ENCODE data around the gene ST3GAL3. TPM values are rescaled to one million over a fixed set of nuclear protein-coding genes. Genes with fewer than 3 reads are reported as not detected.

Gene ST3GAL3
- total and polyA plus RNA-seq, 2 donors (not counting 1 experiment from before 2014, with no cell fraction given), result 13.7 to 16.3 TPM

DNA sequence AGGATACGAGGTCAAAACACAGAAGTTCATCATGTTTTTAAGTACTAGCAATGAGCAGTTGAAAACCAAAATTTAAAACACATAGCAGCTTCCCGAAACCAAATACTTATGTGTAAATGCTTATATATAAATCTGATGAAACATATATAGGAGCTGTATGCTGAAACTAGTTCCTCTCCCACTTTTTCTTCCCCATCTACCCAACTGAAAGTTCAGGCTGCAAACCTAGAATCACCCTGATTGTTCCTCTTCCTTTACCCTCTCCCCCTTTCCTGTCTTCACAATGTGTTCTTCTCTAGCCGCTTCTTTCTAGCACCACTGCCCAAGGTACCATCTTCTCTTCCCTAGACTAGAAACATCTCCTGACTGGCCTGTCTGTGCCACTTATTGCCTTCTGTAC is 90.6 kb downstream of the ST3GAL3 start:
- Histone ChIP-seq H3K4me1 (ENCODE audit: control insufficient read depth, extremely low read depth, insufficient read depth, low read length) (peaks cover 13% of the 10 kb centered on the region), H4K20me1 (ENCODE audit: control insufficient read depth, extremely low read depth, insufficient read depth, low read length) (no peaks in the 10 kb centered on the region), H3K27ac (ENCODE audit: insufficient read depth, low read length) (no peak overlapping the region), H3K4me2 (ENCODE audit: extremely low read depth, insufficient read depth, low read length) (no peak overlapping the region), H3K9me3 (ENCODE audit: control insufficient read depth, insufficient read depth, low read depth, low read length) (no peaks in the 10 kb centered on the region), H3K4me3 (replicated peaks in 1 of 4; ENCODE audit: control extremely low read depth in 1 of 4, insufficient read depth in 1 of 4, low read depth in 3 of 4, low read length in 4 of 4) (no peak overlapping the region), H3K9ac (ENCODE audit: insufficient read depth, low read length) (no peak overlapping the region), H3K79me2 (ENCODE audit: control insufficient read depth, insufficient read depth, low read length) (no peaks in the 10 kb centered on the region), H3K36me3 (ENCODE audit: control insufficient read depth, insufficient read depth, low read length) (no peaks in the 10 kb centered on the region), H3K27me3 (ENCODE audit: control insufficient read depth, insufficient read depth, low read length) (no peaks in the 10 kb centered on the region), H2AFZ (ENCODE audit: low read length) (no peak overlapping the region)
- no peak for DNase-seq (ENCODE audit: low read depth in 2 of 2)
- TF ChIP-seq, protein P1, sequence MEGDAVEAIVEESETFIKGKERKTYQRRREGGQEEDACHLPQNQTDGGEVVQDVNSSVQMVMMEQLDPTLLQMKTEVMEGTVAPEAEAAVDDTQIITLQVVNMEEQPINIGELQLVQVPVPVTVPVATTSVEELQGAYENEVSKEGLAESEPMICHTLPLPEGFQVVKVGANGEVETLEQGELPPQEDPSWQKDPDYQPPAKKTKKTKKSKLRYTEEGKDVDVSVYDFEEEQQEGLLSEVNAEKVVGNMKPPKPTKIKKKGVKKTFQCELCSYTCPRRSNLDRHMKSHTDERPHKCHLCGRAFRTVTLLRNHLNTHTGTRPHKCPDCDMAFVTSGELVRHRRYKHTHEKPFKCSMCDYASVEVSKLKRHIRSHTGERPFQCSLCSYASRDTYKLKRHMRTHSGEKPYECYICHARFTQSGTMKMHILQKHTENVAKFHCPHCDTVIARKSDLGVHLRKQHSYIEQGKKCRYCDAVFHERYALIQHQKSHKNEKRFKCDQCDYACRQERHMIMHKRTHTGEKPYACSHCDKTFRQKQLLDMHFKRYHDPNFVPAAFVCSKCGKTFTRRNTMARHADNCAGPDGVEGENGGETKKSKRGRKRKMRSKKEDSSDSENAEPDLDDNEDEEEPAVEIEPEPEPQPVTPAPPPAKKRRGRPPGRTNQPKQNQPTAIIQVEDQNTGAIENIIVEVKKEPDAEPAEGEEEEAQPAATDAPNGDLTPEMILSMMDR (conservative IDR thresholded peaks at IDR 0.05 in 1 of 2, IDR thresholded peaks at IDR 0.05 in 1 of 2; ENCODE audit: low read depth in 1 of 2, low read length in 2 of 2), result no peak
- TF ChIP-seq EZH2 (IDR thresholded peaks at IDR 0.05; ENCODE audit: low read length, missing control alignments), result no peak

GRCh38 chr1:43799656-43800635 is 92.6 kb downstream of the ST3GAL3 start:
- DNase-seq (ENCODE audit: low read depth in 2 of 2), result peak; percentile 93 to 98
- peaks cover 13% of the 10 kb centered on the region for H3K4me1 ChIP-seq (ENCODE audit: control insufficient read depth, extremely low read depth, insufficient read depth, low read length)
- TF ChIP-seq EZH2 (IDR thresholded peaks at IDR 0.05; ENCODE audit: low read length, missing control alignments), result no peak
- TF ChIP-seq, protein P1 (conservative IDR thresholded peaks at IDR 0.05 in 1 of 2, IDR thresholded peaks at IDR 0.05 in 1 of 2; ENCODE audit: low read depth in 1 of 2, low read length in 2 of 2), result no peak
- peak overlapping the region; percentile 63 for H3K27ac ChIP-seq (ENCODE audit: insufficient read depth, low read length)
- no peaks in the 10 kb centered on the region for H4K20me1 ChIP-seq (ENCODE audit: control insufficient read depth, extremely low read depth, insufficient read depth, low read length)
- H3K27me3 ChIP-seq (ENCODE audit: control insufficient read depth, insufficient read depth, low read length), result no peaks in the 10 kb centered on the region
- H3K36me3 ChIP-seq (ENCODE audit: control insufficient read depth, insufficient read depth, low read length), result no peaks in the 10 kb centered on the region
- no peaks in the 10 kb centered on the region for H3K79me2 ChIP-seq (ENCODE audit: control insufficient read depth, insufficient read depth, low read length)
- no peak overlapping the region for H3K9ac ChIP-seq (ENCODE audit: insufficient read depth, low read length)
- no peak overlapping the region for H3K4me3 ChIP-seq (replicated peaks in 1 of 4; ENCODE audit: control extremely low read depth in 1 of 4, insufficient read depth in 1 of 4, low read depth in 3 of 4, low read length in 4 of 4)
- H3K9me3 ChIP-seq (ENCODE audit: control insufficient read depth, insufficient read depth, low read depth, low read length), result no peaks in the 10 kb centered on the region
- H3K4me2 ChIP-seq (ENCODE audit: extremely low read depth, insufficient read depth, low read length), result peak overlapping the region; percentile 42
- H2AFZ ChIP-seq (ENCODE audit: low read length), result no peak overlapping the region

GRCh38 chr1:43800771-43801170 is 93.4 kb downstream of the ST3GAL3 start:
- Histone ChIP-seq H3K79me2 (ENCODE audit: control insufficient read depth, insufficient read depth, low read length) (no peaks in the 10 kb centered on the region), H3K4me2 (ENCODE audit: extremely low read depth, insufficient read depth, low read length) (no peak overlapping the region), H3K4me3 (replicated peaks in 1 of 4; ENCODE audit: control extremely low read depth in 1 of 4, insufficient read depth in 1 of 4, low read depth in 3 of 4, low read length in 4 of 4) (no peak overlapping the region), H3K9me3 (ENCODE audit: control insufficient read depth, insufficient read depth, low read depth, low read length) (no peaks in the 10 kb centered on the region), H3K27me3 (ENCODE audit: control insufficient read depth, insufficient read depth, low read length) (no peaks in the 10 kb centered on the region), H3K27ac (ENCODE audit: insufficient read depth, low read length) (peak overlapping the region; percentile 63), H2AFZ (ENCODE audit: low read length) (no peak overlapping the region), H4K20me1 (ENCODE audit: control insufficient read depth, extremely low read depth, insufficient read depth, low read length) (no peaks in the 10 kb centered on the region), H3K9ac (ENCODE audit: insufficient read depth, low read length) (no peak overlapping the region), H3K36me3 (ENCODE audit: control insufficient read depth, insufficient read depth, low read length) (no peaks in the 10 kb centered on the region), H3K4me1 (ENCODE audit: control insufficient read depth, extremely low read depth, insufficient read depth, low read length) (peaks cover 13% of the 10 kb centered on the region)
- DNase-seq (ENCODE audit: low read depth in 2 of 2), result peak in 1 of 2 donors; percentile 63
- no peak for TF ChIP-seq EZH2 (IDR thresholded peaks at IDR 0.05; ENCODE audit: low read length, missing control alignments)
- TF ChIP-seq, protein P1 (conservative IDR thresholded peaks at IDR 0.05 in 1 of 2, IDR thresholded peaks at IDR 0.05 in 1 of 2; ENCODE audit: low read depth in 1 of 2, low read length in 2 of 2), result no peak
